HG03575 (cell line): ENCODE results near the gene PTPMT1.
"Not testable (repeated sequence)": the region's sequence is repeated elsewhere in the genome, so short reads cannot be mapped to it uniquely, and the experiment has no call there.

Experiments
- ATAC-seq: cut with Tn5 transposase; IDR thresholded peaks from one replicate; pipeline ENCODE4 v1.9.1; 2021; ENCODE audit not compliant: unreplicated experiment, insufficient number of reproducible peaks, low FRiP score; ENCODE audit errors: extremely low read depth

PTPMT1 gene, protein sequence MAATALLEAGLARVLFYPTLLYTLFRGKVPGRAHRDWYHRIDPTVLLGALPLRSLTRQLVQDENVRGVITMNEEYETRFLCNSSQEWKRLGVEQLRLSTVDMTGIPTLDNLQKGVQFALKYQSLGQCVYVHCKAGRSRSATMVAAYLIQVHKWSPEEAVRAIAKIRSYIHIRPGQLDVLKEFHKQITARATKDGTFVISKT

DNA sequence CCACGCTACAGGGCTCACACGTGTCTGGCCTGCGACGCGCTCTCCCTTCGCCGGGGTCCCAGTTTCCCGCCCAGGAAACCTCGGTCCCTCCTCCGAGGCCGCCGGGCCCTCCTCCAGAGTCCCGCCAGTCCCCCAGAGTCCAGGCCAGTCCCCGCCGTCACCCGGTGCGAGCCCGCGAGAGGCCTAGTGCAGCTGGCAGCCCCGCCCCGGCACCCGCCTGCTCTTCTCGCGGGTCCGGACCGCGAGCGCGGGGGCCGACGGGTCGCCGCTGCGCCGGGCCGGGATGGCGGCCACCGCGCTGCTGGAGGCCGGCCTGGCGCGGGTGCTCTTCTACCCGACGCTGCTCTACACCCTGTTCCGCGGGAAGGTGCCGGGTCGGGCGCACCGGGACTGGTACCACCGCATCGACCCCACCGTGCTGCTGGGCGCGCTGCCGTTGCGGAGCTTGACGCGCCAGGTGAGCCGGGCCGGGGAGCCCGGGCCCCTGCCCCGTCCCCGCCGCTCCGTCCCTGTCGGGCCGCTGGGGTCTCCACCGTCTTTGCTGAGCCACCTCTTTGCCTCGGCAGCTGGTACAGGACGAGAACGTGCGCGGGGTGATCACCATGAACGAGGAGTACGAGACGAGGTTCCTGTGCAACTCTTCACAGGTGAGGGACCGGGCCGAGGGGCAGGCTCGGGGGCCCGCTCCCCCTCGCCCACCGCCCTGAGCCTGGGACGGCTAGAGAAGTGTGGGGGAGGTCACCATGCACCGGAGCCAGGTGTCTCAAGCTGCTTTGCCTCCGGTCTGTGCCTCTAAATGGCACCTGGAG lies at the start of gene PTPMT1:
Gene PTPMT1, plus strand, starts transcription at position 260 of the 809 bp plus-strand sequence. Its CDS starts 24 bp downstream, at position 284.
- no peak for ATAC-seq

DNA sequence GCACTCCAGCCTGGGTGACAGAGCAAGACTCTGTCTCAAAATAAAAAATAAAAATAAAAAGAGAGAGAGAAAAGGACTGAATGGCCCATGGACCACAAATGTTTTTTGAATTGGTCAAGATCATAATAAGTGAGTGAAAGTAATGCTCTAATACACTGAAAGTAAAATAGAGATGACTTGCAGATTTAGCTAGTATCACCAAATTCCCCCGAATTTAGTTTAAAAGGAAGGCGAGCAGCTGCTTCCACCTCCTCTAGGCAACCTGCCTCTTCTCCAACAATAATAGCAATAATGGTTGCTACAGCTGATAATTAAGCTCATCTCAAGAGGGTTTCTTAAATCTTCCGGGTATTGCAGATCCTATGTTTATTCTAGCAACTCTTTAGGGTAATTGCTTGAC lies 49.2 kb upstream of the PTPMT1 start:
- no peak for ATAC-seq

DNA sequence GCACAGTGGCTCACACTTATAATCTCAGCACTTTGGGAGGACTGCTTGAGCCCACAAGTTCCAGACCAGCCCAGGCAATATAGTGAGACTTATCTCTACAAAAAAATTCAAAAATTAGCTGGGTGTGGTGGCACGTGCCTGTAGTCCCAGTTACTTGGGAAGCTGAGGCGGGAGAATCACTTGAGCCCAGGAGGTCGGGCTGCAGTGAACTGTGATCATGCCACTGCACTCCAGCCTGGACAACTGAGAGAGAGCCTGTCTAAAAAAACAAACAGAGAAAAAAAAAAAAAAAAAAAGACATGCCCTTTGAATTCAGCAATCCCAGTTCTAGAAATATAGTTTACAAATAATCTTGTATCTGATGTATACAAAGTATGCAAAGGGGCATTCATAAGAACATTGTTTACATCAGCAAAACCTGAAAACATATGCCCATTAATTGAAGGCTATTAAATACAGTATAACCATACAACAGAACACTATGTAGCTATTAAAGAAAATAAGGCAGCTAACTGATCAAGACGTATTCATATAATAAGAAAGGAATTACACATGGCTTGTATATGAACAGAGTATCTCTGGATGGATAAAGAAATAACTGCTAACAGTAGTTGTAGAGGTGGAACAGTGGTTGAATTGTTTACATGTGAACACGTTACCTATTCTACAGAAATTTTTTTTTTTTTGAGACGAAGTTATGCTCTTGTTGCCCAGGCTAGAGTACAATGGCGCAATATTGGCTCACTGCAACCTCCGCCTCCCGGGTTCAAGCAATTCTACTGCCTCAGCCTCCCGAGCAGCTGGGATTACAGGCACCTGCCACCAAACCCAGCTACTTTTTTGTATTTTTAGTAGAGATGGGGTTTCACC lies 48.2 kb upstream of the PTPMT1 start:
- ATAC-seq, result no peak

DNA sequence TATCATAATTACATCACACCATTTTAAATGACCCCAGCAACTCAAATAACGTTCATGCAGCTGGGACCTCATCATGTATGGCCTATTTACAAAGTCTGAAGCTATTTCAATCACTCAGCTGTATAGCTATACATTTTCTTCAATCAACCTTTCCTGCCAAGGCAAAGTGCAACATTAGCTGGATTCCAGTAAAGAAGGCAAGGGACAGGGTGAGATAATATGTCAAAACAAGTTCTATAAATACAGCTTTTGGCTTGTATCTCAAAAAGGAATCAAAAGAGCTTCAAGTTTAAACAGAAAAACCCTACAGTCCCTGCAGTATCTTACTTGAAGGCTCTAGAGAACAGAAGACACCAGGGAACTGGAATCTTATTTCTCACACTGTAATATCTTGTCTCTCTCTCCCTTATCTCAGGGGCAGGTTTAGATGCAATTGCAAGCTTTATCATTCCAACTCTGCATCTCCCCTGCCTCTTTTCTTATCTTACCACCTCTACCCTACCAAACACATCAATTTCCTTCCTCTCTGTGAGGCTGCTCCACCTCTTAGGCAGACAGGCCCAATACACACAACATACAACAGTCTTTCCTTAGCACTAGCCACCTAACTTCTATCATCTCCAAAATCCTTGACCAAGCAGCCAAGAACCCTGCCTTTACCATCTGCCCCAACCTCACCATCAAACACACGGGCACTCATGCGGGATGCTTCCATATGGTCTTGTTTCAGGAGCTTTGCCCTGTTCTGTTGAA lies 47.0 kb upstream of the PTPMT1 start:
- ATAC-seq, result no peak

DNA sequence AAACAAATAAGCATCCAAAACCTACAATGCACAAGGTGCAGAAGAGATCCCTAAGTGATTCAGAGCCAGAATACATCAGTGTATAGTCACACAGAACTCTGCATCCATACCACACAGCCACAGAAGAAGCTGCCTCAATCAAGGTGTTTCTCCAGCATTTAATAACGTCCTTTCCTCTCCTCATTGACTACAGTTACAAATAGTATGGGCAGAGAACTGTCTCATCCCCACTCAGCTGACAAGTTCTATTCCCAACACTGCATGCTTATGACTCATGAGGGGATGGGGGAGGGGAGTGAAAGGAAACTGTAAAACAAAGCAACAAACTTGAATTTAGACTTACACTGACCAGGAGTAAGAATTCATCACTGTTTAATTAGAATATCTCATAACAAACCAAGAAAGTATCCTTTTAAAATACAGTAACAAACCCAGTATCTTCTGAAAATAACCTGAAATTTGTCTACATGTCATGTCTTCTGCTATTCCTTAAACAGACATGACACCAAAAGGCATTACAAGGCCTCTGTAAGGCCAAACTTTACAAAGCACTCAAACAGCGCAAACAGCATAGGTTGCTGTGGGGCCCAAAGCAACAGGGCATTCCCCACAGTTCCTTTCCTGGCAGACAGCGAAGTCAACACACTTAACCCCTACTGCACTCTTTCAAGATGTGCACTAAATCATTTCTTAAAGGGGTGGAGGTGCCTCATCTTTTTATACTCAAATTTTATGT lies 41.7 kb upstream of the PTPMT1 start:
- ATAC-seq, result no peak

DNA sequence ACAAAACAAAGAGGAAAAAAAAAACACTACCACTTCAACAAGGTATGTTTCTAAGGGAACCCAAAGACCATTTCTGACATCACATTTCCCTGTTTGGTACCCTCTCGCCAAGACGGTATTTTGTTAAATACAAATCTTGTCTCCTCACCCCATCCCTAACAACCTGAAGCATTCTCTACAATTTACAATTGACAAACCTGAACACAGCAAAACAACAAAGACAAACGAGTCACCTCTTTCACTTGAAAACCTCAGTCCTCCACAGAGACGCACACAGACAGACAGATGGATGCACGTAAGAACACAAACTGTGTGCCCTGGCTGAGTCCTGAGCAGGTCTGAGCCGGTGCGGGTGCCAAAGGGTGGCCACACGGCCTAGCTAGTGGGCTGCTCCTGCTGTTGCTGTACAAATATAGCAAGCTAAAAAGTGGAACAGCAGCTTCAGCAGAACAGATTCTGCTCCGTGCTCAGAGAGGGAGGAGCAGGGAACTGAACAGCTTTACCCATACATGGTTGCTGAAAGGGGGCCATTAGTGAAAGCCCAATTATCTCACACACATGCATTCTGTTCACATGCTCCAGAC lies 41.0 kb upstream of the PTPMT1 start:
- no peak for ATAC-seq

DNA sequence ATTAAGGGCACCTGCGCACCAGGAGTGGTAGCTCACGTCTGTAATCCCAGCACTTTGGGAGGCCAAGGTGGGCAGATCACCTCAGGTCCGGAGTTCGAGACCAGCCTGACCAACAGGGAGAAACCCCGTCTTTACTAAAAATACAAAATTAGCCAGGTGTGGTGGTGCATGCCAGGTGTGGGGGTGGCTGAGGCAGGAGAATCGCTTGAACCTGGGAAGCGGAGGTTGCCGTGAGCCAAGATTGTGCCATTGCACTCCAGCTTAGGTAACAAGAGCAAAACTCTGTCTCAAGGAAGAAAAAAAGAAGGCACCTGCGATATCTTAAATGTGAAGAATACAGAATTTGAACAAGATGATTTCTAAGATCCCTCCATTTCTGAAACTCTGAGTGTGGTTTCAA lies 39.4 kb upstream of the PTPMT1 start:
- ATAC-seq, result not testable (repeated sequence)

DNA sequence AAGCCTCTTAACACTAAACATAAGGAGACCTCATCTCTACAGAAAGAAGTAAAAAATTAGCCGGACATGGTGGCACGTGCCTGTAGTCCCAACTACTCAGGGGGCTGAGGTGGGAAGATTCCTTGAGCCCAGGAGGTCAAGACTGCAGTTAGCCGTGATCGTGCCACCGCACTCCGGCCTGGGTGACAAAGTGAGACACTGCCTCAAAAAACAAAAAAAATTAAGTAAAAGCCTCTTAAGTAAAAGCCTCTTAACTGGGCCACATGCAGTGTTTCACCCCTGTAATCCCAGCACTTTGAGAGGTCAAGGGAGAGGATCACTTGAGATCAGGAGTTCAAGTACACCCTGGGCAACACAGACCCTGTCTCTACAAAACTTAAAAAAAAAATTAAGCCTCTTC lies 38.2 kb upstream of the PTPMT1 start:
- ATAC-seq, result no peak

DNA sequence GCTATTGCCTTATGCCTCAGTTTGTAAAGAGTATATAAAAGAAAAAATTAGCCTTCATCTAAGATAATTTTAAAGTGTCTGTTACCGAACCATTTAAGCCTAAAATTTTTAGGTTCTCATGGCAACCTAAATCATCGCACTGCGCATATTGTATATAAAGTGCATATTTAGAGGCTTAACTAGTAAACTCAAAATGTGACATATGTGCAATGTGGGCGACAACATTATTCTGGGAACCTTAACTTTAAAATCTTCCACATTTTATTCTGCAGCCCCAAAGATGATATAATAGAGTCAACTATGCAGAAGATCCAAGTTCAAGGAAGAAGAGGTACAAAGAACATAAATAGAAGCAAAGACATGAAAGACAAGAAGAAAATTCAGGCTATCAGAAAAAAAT lies 35.4 kb upstream of the PTPMT1 start:
- no peak for ATAC-seq

DNA sequence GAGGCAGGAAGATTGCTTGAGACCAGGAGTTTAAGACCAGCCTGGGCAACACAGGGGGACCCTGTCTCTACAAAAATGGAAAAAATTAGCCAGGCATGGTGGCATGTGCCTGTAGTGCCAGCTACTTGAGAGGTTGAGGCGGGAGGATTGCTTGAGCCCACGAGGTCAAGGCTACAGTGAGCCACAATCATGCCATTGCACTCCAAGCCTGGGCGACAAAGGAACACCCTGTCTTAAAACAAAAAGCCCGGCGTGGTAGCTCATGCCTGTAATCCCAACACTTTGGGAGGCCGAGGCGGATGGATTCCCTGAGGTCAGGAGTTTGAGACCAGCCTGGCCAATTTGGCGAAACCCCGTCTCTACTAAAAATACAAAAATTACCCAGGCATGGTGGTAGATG lies 34.7 kb upstream of the PTPMT1 start:
- not testable (repeated sequence) for ATAC-seq

DNA sequence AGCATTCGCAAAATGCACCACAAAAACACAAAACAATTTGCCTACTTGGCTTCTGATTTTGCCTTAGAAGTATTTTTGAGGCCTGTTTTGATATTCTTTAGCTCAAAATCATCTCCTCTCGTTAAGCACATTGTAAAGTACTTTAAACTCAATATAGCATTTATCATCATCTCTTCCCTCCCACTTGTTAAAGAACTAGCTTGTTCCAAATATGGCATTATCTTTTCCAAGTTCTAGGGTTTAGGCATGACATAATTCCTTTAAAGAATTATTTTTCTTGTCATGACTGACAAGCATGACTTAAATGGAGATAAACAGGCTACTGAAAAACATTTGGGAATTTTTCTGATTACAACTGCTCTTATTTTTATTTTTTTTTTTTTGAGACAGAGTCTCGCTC lies 33.7 kb upstream of the PTPMT1 start:
- no peak for ATAC-seq

DNA sequence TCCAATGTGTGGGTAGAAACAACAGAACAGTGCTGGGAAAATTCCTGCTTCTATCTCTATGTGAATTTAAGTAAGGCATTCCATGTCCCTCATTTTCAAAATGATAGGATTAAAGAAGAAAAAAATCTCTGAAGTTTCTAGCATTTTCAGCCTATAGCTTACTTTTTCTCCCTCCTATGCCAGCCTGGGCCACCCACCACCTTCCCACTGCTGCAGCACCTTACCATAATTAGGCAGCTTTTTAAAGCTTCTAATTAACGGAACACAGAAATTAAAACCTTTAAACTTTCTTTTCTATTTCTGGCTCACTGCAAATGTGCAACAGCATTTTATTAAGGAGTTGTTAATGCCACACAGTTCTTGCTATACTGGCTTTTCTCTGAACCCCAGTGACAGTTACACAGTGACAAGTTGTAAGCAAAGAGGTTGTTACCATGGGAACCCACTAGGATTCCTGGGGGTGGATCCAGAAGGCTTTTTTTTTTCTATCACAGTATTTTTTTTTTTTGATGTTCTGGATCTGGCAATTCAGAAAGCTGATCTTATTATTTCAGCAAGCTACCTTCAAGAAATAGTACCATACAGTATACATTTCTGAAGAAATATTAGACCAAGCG lies 32.7 kb upstream of the PTPMT1 start:
- no peak for ATAC-seq

DNA sequence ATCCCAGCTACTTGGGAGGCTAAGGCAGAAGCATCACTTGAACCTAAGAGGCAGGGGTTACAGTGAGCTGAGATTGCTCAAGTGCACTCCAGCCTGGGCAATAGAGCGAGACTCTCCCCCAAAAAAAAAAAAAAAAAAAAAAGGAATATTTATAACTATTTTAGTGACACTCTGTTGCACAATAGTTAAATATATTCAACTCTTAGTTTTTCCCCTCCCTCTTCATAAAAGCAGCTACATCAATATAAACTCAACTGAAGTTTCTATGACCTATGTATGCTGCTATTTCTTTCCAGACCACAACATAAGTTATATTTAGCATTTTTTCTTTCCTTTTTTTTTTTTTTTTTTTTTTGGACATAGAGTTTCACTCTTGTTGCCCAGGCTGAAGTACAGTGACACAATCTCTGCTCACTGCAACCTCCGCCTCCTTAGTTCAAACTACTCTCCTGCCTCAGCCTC lies 31.7 kb upstream of the PTPMT1 start:
- ATAC-seq, result no peak

DNA sequence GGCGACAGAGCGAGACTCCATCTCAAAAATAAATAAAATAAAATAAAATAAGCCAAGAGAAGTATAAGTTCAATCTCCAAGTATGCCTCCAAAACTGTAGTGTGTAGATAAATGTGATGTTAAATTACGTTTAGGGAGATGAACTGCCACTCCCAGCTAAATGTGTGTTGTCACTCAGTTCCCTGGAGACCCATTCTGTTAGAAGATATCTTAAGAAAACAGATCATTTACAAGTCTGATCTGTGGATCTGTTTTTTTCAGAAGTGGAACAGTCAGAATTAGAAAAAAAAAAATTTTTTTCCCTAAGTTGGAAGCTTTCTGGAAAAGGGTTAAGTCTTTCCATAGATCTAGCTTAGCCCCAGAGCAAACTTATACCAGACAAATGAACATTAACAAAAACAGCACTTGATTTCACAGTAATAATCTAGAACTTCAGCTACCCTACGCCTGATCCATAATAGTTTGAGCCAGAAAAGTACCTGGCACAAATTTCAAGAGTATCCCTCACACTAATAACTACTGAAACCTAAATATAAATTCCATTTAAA lies 30.6 kb upstream of the PTPMT1 start:
- ATAC-seq, result no peak

DNA sequence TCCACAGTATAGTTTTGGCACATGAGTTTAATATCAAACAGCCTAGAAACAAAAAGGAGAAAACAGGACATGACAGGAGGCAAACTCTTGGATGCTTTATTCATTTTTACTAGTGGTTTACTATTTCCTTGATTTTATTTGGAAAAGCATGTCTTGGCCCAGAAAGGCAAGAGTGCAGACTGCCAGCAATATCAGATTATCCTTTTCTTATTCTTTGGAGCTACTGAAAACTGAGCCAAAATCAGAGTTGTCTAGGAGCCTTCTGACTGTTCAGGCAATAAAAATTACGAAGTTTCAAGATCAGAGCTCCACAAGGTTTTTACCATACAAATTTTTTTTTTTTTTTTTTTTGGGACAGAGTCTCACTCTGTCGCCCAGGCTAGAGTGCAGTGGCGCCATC lies 28.5 kb upstream of the PTPMT1 start:
- ATAC-seq, result no peak

DNA sequence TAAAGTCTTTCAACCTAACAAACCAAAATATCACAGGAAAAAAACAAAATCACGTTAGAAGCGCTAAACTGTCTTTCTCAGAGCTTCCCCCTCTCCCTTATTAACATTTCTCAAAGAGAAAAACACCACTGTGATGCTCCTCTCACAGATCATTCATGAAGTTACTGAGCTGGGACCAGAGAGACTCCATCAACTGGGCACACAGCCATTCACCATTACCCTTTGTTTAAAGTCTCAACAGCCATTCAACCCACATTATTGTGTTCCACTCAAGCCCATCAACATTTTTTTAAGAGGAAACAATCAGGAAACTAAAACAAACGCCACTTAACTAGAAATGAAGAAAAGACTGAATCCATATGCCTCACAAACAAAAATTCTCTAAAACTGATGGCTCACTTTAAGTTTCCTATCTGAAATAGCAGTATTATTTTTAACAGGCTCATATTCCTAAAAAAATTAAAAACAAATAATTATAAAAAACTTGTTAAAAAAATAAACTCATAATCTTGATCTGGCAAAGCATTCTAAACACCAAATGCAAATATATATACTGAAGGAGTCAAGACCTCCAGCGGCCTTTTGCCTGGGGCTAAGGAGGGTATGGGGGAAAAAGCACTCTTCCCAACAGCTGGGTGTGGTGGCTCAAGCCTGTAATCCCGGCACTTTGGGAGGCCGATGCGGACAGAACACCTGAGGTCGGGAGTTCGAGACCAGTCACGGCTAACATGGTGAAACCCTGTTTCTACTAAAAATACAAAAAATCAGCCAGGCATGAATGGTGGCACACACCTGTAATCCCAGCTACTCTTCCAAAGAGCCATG lies 26.4 kb upstream of the PTPMT1 start:
- ATAC-seq, result no peak

DNA sequence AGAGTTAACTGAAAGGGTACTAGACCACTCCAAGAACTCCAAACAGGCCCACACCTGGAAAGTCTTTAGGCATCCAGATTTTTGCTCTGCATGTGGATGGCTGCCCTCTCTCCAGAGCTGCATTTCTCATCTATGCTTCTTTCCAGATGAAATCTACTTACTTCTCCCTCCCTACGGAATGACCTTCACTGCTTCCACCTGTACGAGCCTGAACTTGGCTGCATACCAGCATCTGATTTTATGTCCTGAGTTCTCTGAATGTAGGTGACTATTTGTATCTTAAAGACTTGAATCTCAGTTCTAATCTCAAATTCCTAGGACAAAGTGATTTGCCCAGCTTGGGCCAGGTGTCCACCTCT lies 25.7 kb upstream of the PTPMT1 start:
- no peak for ATAC-seq
